GM13976 (cell line): Measurements from ENCODE around the gene CSMD2.

Experiments
- DNase-seq: peaks from one replicate; pipeline ENCODE4 v3.0.0; 2012; ENCODE audit warnings: low spot score
- in situ Hi-C: fragments of 300-500 bp; cut with MboI; formaldehyde crosslinking; loops from one replicate; pipeline ENCODE4 v1.12.0; 2022; ENCODE audit warnings: low sequenced_read_pairs, mixed read lengths, inconsistent platforms; ENCODE audit not compliant: unreplicated experiment
- TF ChIP-seq, protein P1 (sequence below): IDR thresholded peaks from 2 replicates; pipeline ENCODE4 v1.5.1; 2012; ENCODE audit warnings: borderline replicate concordance, mild to moderate bottlenecking; ENCODE audit not compliant: insufficient read depth; ENCODE audit errors: extremely low read depth, missing control alignments, control extremely low read depth

Gene CSMD2

DNA sequence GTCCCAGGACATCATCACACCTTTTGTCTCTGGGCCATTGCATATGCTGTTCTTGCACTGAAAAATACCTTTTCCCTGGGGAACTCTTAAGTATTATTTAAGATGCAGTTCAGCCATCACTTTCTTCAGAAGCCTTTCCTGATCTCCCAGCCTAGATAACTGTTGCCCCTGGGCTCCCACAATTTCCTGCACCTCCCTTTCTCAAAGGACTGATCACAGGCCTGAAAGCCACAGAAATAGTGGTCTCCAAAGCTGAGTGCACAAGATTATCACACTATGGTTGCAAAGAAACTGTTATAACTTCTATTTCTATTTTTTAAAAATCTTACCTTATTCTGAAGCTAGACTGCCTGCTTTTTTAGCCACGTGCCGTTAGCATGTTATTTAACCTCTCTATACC, 695.3 kb downstream of the CSMD2 start:
- TF ChIP-seq, protein P1, sequence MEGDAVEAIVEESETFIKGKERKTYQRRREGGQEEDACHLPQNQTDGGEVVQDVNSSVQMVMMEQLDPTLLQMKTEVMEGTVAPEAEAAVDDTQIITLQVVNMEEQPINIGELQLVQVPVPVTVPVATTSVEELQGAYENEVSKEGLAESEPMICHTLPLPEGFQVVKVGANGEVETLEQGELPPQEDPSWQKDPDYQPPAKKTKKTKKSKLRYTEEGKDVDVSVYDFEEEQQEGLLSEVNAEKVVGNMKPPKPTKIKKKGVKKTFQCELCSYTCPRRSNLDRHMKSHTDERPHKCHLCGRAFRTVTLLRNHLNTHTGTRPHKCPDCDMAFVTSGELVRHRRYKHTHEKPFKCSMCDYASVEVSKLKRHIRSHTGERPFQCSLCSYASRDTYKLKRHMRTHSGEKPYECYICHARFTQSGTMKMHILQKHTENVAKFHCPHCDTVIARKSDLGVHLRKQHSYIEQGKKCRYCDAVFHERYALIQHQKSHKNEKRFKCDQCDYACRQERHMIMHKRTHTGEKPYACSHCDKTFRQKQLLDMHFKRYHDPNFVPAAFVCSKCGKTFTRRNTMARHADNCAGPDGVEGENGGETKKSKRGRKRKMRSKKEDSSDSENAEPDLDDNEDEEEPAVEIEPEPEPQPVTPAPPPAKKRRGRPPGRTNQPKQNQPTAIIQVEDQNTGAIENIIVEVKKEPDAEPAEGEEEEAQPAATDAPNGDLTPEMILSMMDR = no peak
- in situ Hi-C loops = loop anchor here (5.0 kb wide), 1 partner anchor 172 kb away; no protein-coding TSS in a partner anchor
- no peak for DNase-seq

DNA sequence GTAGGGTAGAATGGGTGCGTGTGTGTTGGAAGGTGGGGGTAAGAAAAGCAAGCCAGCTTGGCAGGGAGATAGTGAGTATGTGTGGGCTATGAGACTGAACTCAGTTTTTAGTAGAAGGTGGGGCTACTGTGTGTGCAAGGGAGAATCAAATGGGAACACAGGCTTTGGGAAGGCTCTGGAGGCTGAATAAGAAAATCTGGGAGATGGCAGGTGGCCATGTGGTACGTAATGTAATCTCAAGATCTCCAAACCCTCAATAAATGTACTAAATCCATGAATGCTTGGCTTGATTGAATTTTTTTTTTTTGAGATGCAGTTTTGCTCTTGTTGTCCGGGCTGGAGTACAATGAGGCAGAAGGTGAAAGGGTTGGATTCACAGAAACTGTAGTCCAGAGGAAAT, 696.1 kb downstream of the CSMD2 start:
- TF ChIP-seq, protein P1 = no peak
- DNase-seq = no peak
- in situ Hi-C loops = loop anchor here (5.0 kb wide), 1 partner anchor 172 kb away; no protein-coding TSS in a partner anchor

DNA sequence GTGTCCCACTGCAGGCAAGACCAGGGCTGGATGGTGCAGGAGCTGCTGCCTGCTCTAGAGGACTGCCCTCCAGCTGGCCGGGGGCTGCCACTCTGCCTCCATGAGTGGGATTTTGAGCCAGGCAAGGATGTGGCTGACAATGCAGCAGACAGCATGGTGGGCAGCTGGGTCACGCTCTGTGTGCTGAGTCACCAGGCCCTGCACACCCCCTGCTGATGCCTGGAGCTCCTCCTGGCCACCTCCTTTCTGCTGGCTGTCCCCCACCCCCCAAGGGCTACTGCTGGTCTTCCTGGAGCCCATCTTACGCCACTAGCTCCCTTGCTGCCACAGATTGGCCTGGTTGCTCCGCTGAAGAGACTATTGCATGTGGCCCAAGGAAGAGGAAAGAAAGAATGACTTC, 696.5 kb downstream of the CSMD2 start:
- no peak for DNase-seq
- in situ Hi-C loops = loop anchor here (5.0 kb wide), 1 partner anchor 171 kb away; no protein-coding TSS in a partner anchor
- TF ChIP-seq, protein P1 = no peak

GRCh38 chr1:33468011-33468410, 697.0 kb downstream of the CSMD2 start:
- TF ChIP-seq, protein P1 = no peak
- DNase-seq = no peak
- in situ Hi-C loops = loop anchor here (5.0 kb wide), 1 partner anchor 171 kb away; no protein-coding TSS in a partner anchor

GRCh38 chr1:33466159-33466558, 698.9 kb downstream of the CSMD2 start:
- DNase-seq = no peak
- TF ChIP-seq, protein P1 = no peak
- in situ Hi-C loops = loop anchor here (5.0 kb wide), 1 partner anchor 169 kb away; no protein-coding TSS in a partner anchor

- DNase-seq = no peak
- TF ChIP-seq, protein P1 = no peak
- in situ Hi-C loops = loop anchor here (5.0 kb wide), 1 partner anchor 168 kb away; no protein-coding TSS in a partner anchor
These were observed 699.7 kb downstream of the CSMD2 start for GRCh38 chr1:33465316-33465715.

DNA sequence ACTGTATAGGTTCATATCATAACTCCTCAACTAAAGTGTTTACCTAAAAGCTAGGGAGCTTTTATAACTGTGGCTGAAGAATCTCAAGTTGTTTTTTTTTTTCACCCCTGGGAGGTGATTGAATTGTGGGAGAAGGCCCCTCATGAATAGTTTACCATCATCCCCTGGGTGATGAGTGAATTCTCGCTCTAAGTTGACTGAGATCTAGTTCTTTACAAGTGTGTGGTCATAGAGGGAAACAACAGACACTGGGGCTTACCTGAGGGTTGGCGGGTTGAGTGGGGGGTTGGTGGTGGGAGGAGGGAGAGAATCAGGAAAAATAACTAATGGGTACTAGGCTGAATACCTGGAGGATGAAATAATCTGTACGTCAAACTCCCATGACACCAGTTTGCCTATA, 700.5 kb downstream of the CSMD2 start:
- TF ChIP-seq, protein P1 = no peak
- in situ Hi-C loops = no loop called here
- no peak for DNase-seq
